CD4-positive, alpha-beta T cell treated with Interferon gamma for 1 hour (primary cell): ENCODE measurements around the gene CTDNEP1.

Source experiments
- DNase-seq: peaks from one replicate; pipeline ENCODE4 v3.0.0-alpha.2; 2020

The CTDNEP1 gene

GRCh38 chr17:7251661-7252175 is at the start of gene CTDNEP1:
Gene CTDNEP1 (minus strand): TSS chr17:7251734. CDS start chr17:7251296, 438 bp downstream.
- DNase-seq = peak; percentile 99

- DNase-seq = peak; percentile 70
Measured at GRCh38 chr17:7296189-7296861, 44.8 kb upstream of the CTDNEP1 start.

- DNase-seq = no peak
Measured at GRCh38 chr17:7295230-7296180, 44.0 kb upstream of the CTDNEP1 start.

- DNase-seq = peak; percentile 84
Measured at GRCh38 chr17:7294614-7295153, 43.1 kb upstream of the CTDNEP1 start, which contains the start of gene YBX2. Gene YBX2 (minus strand): TSS chr17:7294639. CDS start chr17:7294500, 139 bp downstream.

- DNase-seq = no peak
Measured at GRCh38 chr17:7293816-7294613, 42.5 kb upstream of the CTDNEP1 start.

- no peak for DNase-seq
Measured at GRCh38 chr17:7293159-7293558, 41.6 kb upstream of the CTDNEP1 start.

GRCh38 chr17:7292729-7293128 is 41.2 kb upstream of the CTDNEP1 start:
- no peak for DNase-seq

- no peak for DNase-seq
Measured at GRCh38 chr17:7292194-7292593, 40.7 kb upstream of the CTDNEP1 start.

GRCh38 chr17:7290685-7291084 is 39.2 kb upstream of the CTDNEP1 start:
- DNase-seq = no peak

- no peak for DNase-seq
Measured at GRCh38 chr17:7290166-7290565, 38.6 kb upstream of the CTDNEP1 start.

GRCh38 chr17:7289256-7290032 is 37.9 kb upstream of the CTDNEP1 start:
- DNase-seq = no peak

GRCh38 chr17:7285679-7286078 is 34.1 kb upstream of the CTDNEP1 start:
- DNase-seq = no peak

- no peak for DNase-seq
Measured at GRCh38 chr17:7284911-7285310, 33.4 kb upstream of the CTDNEP1 start.

- DNase-seq = no peak
Measured at GRCh38 chr17:7283471-7284216, 32.1 kb upstream of the CTDNEP1 start.

- DNase-seq = no peak
Measured at GRCh38 chr17:7282752-7283321, 31.3 kb upstream of the CTDNEP1 start.

GRCh38 chr17:7281953-7282751 is 30.6 kb upstream of the CTDNEP1 start:
- DNase-seq = no peak

GRCh38 chr17:7281074-7281952 is 29.8 kb upstream of the CTDNEP1 start, which contains the start of gene SLC2A4:
Gene SLC2A4 (plus strand): TSS chr17:7281718. CDS start chr17:7281935, 217 bp downstream.
- peak; percentile 89 for DNase-seq

GRCh38 chr17:7280519-7281073 is 29.1 kb upstream of the CTDNEP1 start:
- DNase-seq = peak; percentile 76
